Renal cortical epithelial cell (primary cell): ENCODE data around the gene UTF1. TPM values are rescaled to one million over a fixed set of nuclear protein-coding genes. Genes with fewer than 3 reads are reported as not detected.

Source experiments
- DNase-seq: peaks from one replicate; pipeline ENCODE4 v3.0.0-alpha.2; 2011; ENCODE audit warnings: low read depth
- total RNA-seq: library from RNA; depleted of rRNA; stranded (reverse); fragments of >200 nt; gene quantifications from 2 replicates; pipeline ENCODE4 v1.2.3, GENCODE V29; 2014

UTF1 gene
- total RNA-seq, 1 donor from 2014 or later = not detected

DNA sequence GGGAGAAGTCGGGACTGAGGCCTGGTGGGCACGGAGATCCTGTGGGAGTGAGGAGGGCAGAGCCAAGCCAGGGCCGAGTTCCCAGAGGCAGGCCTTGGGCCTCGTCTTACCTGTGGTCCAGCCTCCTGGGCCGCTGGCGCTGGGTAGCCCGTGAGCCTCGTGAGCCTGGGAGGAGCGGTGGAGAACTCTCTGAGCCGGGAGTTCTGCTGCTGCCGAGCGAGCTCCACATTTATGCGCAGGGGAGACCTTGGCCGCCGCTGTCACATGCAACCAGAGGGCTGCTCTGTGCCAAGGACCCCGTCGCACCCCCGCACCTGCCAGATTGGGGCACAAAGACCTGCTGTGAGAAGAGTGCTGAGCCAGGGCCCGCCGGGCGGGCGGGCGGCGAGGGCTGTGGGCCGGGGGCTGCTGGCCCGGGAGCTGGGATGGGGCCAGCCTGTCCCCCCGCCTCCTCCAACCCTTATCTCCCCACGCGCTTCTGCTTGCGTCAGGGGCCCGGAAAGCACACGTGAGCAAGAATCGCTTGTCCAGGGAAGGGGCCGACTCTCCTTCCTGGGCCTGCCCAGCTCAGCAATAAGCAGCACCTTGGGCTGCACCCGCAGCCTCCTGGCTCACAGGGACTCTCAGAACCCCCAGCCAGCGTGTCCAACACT lies 17.8 kb downstream of the UTF1 start:
- no peak for DNase-seq

DNA sequence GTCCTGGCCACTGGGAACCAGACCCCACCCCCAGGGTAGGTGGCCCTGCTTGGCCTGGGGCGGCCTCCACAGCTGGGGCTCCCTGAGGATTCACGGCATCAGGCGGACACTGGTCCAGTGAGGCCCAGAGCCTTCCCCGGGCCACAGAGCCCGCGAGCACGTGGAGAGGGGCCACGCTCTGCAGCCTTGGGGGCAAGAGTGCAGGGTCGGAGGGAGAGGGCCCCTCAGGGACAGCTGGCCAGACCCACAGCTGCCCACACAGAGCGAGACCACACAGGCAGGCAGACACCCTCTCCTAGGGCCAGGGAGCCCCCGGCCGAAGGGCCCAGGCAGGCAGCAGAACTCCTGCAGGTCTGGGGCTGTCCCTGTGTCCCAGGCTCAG lies 18.3 kb downstream of the UTF1 start:
- no peak for DNase-seq

DNA sequence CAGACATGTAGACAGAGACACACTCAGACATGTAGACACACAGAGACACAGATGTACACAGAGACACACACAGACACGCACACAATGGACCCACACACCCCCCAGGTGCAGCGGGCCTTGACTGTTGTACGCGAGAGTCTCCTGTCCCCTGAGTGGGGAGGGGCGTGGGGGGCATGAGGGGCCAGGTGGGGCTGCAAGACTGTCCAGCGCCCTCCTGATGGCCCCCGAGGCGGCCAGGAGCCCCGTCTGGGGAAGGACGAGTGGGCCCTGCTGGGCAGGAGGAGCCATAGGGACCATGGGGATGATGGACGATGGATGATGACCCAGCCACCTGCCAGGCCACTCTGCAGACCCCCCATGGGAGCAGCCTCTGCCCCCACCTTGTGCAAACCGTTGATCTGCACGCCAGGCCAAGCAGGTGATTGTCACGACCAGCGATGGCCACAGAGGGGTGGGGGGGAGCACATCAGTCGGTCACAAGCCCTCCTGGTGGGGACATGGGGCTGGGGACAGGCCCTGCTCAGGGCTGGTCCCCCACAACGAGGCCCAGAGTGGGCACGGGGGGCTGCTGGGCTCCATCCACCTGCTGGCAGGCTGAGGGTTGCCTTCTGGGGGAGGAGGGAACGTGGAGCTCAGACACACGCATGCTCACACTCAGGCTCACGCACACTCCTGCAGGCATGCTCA lies 19.2 kb downstream of the UTF1 start:
- DNase-seq = no peak

DNA sequence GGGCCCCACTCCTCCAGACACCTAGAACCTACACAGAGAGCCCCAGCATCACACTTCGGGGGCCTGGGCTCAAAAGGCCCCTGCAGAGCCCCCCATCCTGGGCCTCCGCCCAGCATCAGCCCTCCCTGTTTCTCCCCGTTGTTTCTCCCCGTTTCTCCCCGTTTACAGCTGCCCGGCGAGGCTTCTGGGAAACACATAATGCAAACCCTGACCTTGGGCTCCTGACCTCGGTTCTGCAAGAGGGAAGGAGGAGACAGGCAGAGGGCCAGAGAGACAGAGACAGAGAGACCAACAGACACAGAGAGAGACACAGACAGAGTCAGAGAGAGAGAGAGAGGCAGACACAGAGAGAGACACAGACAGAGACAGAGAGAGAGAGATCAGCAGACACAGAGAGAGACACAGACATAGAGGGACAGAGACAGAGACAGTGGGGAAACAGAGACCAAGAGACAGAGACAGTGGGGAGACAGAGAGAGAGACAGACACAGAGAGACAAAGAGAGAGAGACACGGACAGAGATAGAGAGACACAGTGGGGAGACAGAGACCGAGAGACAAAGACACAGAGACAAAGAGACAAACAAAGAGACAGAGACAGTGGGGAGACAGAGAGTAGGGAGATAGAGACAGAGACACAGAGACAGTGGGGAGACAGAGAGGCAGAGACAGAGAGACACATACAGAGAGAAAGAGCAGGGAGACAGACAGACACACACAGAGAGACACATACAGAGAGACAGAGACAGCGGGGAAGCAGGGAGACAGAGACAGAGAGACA lies 20.1 kb downstream of the UTF1 start:
- DNase-seq = no peak

DNA sequence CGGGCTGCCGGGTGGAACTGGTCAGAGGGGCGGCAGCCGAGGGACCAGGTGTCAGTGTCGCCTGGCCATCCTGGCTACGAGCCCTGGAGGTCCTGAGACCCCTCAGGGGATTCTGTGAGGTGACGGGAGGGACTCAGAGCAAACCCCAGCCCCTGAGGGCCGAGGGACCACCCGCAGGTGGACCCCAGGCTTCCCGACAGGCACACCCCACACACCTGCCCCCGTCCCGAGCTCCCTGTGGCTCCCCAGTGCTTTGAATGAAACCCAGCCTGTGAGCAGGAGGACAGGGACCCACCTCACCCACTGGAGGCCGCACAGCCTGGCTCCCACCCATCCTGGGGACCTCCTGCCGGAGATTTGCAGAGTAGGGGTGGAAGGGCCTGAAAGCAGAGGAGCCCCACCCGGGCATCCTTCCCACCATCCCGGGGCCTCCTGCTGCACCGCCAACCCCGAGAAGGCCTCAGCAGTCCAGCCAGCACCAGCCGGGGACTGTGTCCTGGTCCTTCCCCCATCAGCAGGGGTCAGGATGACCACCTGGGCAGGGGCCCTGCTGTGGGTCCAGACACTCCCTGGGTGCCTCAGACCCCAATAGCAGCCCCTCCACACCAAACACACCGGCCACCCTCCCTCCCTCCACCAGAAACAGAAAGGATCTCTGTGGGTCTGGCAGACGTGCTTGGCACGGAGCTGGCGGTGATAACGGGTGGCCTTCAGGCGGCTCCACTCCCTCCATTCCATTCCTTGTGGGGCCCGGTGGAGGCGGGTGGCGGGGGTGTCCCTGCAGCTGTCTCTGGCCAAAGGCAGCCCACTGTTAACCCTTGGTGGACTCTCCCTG lies 21.6 kb downstream of the UTF1 start:
- no peak for DNase-seq

DNA sequence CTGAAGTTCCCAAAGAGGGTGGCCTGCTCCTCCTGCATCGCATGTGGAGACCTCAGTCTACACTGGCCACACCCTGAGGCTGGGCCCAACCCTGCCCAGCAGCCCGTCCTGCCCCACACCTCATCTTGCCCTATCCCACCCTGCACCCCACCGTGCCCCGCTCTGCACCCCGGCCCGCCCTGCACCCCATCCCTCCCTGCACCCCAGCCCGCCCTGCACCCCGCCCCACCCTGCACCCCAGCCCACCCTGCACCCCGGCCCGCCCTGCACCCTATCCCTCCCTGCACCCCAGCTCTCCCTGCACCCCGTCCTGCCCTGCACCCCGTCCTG lies 22.2 kb downstream of the UTF1 start:
- DNase-seq = no peak

DNA sequence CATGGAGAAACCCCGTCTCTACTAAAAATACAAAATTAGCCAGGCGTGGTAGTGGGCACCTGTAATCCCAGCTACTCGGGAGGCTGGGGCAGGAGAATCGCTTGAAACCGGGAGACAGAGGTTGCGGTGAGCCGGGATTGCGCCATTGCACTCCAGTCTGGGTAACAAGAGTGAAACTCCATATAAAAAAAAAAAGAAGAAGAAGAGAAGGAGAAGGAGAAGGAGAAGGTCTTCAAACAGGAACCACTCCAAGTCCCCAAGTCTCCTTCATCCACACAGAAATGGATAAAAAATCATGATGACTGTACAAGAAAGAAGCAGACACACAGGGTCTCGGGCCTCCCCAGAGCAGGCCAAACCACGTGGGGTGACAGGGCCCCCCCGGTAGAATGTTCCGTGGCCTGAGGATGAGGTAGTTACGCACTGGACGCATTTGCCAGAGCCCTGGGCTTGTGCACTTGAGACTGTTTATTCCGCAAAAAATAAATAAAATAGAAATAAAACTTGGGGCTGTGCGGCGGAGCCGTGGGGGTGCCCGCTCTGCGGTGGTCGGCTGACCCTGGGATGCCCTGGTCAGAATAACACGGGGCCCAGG lies 23.4 kb downstream of the UTF1 start:
- no peak for DNase-seq

DNA sequence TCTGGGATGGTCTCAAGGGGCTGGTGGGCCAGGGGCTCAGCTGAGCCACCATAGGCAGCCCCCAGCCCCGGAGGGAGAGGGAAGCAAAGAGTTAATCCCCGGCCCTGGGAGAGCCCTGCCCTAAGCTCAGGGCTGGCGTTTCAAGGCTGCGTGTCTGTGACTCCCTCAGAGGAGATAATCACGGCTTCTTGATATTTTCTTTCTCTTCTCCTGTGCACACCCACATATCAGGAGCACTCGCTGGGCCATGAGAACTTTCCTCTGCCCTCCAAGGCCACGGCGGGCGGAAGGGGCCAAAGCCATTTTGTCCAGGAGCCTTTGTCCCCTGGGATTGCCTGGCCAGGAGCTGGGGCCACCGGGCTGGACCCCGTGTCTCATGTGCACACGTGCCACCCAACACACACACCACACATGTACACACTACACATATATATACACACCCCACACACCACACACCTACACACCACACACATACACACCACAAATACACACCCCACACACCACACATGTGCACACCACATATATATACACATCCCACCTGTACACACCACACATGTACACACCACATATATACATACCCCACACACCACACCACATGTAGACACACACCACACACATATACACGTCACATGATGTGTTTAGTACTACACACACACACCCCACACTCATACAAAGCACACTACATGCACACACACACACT lies 24.6 kb downstream of the UTF1 start:
- no peak for DNase-seq

DNA sequence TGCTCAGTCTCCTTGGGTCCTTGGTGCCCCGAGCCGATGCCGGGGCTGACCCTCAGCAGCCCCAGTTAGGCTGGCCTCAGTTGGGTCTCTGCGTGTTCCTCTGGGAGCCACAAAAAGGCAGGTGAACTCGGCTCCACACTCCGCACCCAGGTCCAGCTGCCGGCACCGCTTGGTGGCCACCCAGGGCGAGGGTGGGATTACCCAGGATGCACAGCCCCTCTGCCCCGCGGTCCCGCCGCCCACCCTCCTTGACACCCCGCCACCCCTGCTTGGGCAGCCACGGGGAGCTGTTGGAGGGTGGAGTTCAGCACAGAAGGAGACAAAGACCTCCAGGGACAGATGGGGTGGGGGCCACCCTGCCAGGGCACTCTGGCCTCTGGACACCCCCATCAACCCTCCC lies 25.3 kb downstream of the UTF1 start:
- no peak for DNase-seq

DNA sequence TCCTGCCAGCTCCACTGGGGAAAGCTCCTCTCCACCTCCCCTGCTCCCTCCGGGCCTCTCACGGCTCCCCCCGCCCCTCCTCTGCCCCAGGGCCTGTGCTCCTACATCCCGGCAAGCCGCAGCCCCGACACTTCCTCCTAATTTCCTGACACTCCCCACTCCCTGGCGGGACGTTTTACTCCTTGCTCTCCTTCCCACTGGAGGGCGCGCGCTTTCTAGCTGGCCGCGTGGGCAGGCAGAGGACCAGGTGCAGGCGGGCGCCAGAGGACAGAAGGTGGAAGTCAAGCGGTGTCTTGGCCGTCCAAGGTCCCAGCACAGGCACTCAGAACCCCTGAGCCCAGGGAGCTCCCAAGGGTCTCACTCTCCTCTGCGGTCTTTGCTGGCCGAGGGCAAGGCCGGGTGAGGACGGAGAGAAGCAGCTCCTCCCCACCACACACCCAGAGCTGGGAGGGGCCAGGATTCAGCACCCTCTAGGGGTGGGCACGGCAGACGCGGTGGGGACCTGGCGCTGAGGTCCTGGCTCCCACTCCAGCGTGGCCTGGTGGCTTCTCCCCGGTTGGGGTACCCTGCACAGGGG lies 27.6 kb downstream of the UTF1 start:
- DNase-seq = peak; percentile 34

DNA sequence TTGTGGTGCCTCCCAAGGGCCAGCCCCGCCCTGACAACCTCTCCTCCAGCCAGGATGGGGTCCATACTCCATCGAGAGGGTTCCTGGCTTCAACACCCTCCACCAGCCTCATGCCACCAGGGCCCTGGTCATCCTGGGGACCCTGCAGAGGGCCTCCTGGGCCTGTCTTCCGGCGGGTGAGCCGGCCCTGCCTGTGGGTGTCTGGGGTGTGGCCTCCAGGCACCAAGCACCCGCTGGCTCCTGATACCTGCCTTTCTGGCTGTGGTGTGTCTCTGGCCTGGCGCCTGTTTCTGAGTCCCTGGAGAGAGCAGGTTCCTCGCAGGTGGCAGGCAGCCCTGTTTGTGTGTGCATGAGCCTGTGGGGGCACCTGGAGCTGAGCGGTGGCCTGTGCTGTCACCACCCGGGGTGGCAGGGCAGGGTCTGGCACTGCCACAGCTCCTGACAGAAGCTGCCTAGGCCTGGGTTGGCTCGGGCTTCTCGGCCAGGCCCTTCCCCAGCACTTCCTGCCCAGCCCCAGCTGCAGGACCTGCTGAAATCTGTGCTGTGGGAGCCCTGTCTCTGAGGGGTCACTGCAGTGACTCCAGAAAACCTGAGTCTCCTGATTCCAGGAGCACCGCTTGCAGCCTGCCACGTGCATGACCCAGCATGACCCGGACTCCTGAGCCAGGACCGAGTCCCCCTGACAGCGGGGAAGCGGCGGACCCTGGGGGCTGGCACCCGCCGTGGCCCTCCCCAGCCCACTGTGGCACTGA lies 28.2 kb downstream of the UTF1 start:
- no peak for DNase-seq

DNA sequence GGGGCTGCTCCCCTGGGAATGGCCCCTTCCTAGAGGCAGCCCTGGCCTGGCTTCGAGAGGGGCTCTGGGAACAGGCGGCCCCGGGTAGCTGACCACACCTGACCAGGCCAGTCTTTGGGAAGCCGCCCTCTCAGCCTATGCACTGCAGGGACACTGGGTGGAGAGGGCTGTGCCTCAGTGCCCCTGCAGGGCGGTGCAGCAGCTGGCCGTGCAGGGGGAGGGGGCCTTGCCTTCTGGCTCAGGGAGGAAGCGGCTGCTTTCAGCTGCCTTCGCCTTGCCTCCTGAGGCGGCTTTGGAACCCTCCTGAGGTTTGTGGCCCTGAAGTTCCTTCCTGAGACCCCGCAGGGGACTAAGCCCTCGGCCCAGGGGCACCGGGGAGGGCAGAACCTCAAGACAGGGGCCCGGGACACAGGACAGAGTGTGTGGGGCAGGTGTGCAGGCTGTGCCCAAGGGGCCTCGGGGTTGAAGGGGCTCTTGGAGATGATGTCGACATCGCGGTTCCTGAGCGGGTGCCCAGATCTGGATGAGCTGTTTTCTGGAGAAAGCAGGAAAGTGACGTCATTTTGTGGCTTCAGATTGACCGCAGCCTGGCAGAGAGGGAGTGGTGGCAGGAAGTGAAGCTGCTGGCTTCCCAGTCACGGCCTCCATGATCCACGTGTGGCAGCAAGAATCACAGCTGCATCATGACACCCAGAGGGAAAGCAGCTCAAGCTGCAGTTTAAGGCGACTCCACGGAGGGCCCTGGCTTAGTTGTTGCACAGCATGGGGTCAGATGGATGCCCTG lies 29.0 kb downstream of the UTF1 start:
- peak; percentile 98 for DNase-seq

DNA sequence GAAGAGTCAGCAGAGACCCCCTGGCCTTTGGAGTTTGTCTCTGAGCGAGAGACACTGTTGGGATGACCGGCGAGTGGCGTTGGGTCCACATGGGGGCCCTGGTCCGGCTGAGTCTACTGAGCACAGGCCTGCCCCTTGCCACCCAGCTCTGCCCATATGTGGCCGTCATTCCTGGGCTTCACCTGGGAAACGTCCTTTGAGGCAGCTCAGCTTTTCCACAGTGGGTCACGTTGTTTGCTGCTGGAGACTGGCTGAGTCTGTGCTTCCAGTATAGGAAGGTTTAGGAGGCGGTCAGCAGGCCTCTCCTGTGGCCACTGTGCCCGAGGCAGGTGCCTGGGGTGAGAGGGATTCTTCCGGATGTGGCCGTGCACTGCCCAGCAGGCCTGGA lies 29.6 kb downstream of the UTF1 start:
- no peak for DNase-seq

DNA sequence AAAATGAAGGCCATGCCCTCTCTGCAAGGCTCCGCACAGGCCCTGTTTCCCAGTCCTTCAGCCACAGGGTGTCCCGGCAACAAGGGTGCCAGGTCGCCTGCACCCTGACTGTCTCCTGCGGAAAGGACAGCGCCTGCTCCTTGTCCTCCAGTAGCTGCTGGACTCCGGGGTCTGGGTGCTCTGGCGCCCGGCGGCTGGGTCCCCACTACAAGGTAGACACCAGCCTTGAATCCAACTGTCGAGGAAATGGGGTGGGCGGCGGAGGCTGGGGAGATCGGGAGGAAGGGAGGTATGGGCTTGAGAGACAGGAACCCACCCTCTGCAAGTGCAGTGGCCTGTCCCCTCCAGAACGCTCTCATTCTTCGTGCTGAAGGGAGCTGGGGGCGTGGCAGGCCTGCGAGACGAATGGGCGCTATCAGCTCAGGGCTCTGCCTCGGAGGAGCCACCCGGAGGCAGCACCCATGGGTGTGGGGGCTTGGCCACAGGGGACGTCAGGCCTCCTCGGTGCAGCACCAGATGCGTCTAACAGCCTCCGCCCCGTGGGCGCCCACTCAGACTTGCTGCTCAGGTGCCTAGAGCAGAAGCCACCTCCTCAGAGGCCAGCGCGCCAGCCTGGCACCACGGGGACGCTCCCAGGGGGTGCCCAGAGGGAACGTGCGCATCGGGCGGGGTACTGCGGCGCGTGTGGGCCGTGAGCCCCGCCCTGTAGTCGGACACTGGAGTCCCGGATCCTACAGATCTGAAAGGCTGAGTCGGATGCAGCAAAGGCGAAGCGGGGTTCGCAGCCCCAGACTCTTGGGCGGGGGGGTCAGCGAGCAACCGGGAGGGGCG lies 31.1 kb downstream of the UTF1 start:
- no peak for DNase-seq

DNA sequence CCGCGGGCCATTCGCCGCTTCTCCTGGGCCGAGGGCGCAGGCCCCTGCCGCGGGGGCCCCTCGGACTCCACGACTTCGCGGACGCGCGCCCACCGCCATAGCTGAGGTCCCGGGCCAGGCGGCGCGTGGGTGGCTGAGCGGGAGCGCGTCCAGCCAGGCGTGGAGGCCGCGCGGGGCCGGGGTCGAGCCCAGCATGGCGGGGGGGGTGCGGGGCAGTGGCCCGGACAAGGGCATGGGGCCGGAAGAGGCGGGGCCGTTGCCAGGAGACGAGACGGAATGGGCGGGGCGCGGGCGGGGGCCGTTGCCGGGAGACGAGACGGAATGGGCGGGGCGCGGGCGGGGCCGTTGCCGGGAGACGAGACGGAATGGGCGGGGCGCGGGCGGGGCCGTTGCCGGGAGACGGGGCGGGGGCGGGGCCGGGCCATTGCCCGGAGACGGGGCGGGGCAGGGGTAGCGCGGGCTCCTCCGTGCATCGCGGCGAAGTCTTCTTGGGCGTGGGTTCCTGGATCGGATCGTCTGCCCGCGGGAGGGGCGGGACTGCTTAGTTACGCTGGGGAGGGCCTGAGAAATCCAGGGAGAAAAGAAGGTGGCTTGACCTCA lies 31.8 kb downstream of the UTF1 start:
- DNase-seq = no peak

DNA sequence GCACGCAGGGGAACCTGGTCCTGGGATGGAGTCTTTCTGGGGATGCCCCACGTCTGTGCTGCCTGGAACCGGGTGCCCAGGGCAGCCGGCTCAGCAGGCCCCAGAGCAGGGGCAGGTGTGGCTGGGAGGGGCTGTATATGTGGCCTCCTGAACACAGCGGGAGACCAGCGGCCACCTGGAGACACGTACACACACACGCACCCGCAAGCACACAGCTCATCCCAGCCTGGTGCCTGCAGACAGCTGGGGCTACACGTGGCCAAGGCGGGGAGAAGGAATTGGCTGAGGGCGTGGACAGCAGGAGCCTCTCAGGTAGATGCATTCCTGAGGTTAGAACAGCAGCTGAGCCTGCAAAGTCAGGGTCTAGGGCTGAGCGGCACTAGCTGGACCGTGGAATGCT lies 32.7 kb downstream of the UTF1 start:
- no peak for DNase-seq

DNA sequence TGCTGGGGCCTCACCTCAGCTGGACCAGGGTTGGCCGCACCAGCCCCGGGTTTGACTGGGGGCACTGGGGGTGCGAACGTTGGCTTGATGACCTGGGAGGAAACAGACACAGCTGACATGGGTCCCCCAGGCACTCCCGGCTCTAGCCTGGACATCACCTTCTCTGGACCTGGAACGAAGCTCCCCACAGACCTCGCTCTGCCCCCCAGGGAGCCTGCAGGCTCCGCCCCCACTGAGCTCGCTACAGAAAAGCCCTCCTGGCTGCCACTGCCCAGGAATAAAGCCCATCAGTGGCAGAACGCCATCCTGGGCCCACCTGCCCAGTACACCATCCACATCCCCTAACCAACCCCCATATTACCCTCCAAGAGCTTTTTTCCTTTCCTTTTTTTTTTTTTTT lies 33.7 kb downstream of the UTF1 start:
- no peak for DNase-seq

DNA sequence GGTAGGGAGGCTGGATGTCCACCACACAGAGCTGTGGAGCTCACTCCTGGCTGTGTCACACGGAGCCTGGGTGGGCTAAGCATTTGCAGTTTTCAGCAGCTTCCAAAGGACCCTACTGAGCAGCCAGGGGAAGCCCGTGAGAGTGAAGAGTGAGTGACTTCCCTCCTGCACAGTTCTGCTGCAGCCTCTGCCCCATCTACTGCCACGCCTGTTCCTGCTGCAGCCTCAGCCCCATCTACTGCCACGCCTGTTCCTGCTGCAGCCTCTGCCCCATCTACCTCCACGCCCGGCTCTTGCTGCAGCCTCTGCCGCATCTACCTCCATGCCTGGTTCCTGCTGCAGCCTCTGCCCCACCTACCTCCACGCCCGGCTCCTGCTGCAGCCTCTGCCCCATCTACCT lies 34.4 kb downstream of the UTF1 start:
- no peak for DNase-seq
